Uterus (tissue), 4 donors: ENCODE measurements around the gene SLC22A25. TPM values are rescaled to one million over a fixed set of nuclear protein-coding genes. Genes with fewer than 3 reads are reported as not detected.

Source experiments
- DNase-seq, 2 donors: peaks; one replicate each; pipeline ENCODE4 v3.0.0-alpha.2; 2019 to 2020
- H3K27ac ChIP-seq, 2 donors: fragments of 200-600 bp; sonication (generic); 1 replicate in 1 of 2; 2 replicates in 1 of 2; pipeline ENCODE4 v1.5.1; 2016 to 2018
- H3K27me3 ChIP-seq, 2 donors: fragments of 200-600 bp; sonication (generic); one replicate each; pipeline ENCODE4 v1.5.1; 2018 to 2019; ENCODE audit warnings: control low read depth in 1 of 2
- H3K36me3 ChIP-seq, 2 donors: fragments of 200-600 bp; sonication (generic); one replicate each; pipeline ENCODE4 v1.5.1; 2019; ENCODE audit warnings: control low read depth in 1 of 2
- H3K4me1 ChIP-seq, 2 donors: fragments of 200-600 bp; sonication (generic); one replicate each; pipeline ENCODE4 v1.5.1; 2018 to 2019; ENCODE audit warnings: control low read depth in 1 of 2
- H3K4me3 ChIP-seq, 2 donors: fragments of 200-600 bp; sonication (generic); 1 replicate in 1 of 2; 2 replicates in 1 of 2; pipeline ENCODE4 v1.5.1; 2018 to 2019; ENCODE audit warnings: mild to moderate bottlenecking in 1 of 2
- H3K9me3 ChIP-seq, 2 donors: fragments of 200-600 bp; sonication (generic); one replicate each; pipeline ENCODE4 v1.5.1; 2019; ENCODE audit warnings: control low read depth in 1 of 2
- CTCF ChIP-seq, 4 experiments: fragments of 200-600 bp in 2 of 4; fragments of 450-650 bp in 2 of 4; sonication (generic) in 2 of 4; IDR thresholded peaks; one replicate each; pipeline ENCODE4 v1.5.1; 2016 to 2019; ENCODE audit warnings: antibody characterized with exemption in 4 of 4, mild to moderate bottlenecking in 2 of 4, moderate library complexity in 1 of 4
- POLR2A ChIP-seq, 2 donors: fragments of 450-650 bp; IDR thresholded peaks; one replicate each; pipeline ENCODE4 v1.6.1; 2016; ENCODE audit warnings: antibody characterized with exemption in 2 of 2, mild to moderate bottlenecking in 1 of 2, moderate library complexity in 1 of 2
- intact Hi-C: fragments of 100-400 bp; cut with DNase I; formaldehyde crosslinking; loops from one replicate; pipeline ENCODE4 v1.15.1; 2023; ENCODE audit warnings: low total_unique reads
- total RNA-seq, 4 donors: library from RNA; depleted of rRNA in 3 of 4; stranded (reverse); fragments of >200 nt in 3 of 4; gene quantifications; one replicate each; pipeline versions ENCODE4 v1.1.0 to v1.2.4, GENCODE V29; 2014 to 2023
- donor health status: DM: yes; HTN: yes; CAD: no.

SLC22A25 gene
- total RNA-seq, 4 donors from 2014 or later: not detected

- H3K9me3 ChIP-seq: no peaks in the 10 kb centered on the region
- H3K4me3 ChIP-seq: no peak overlapping the region
- DNase-seq: no peak
- no peaks in the 10 kb centered on the region for H3K4me1 ChIP-seq
- intact Hi-C loops: no loop called here
- TF ChIP-seq CTCF (IDR thresholded peaks at IDR 0.05) (no peak), POLR2A (IDR thresholded peaks at IDR 0.05) (no peak)
- no peak overlapping the region for H3K27ac ChIP-seq
- no peaks in the 10 kb centered on the region for H3K27me3 ChIP-seq
- H3K36me3 ChIP-seq: no peaks in the 10 kb centered on the region
Observed at GRCh38 chr11:63274776-63275175, 31.4 kb upstream of the SLC22A25 start.

GRCh38 chr11:63273685-63274084, 30.3 kb upstream of the SLC22A25 start:
- DNase-seq: no peak
- intact Hi-C loops: no loop called here
- no peaks in the 10 kb centered on the region for H3K4me1 ChIP-seq
- H3K27ac ChIP-seq: no peak overlapping the region
- no peak overlapping the region for H3K4me3 ChIP-seq
- no peaks in the 10 kb centered on the region for H3K36me3 ChIP-seq
- H3K9me3 ChIP-seq: no peaks in the 10 kb centered on the region
- no peak for TF ChIP-seq POLR2A (IDR thresholded peaks at IDR 0.05)
- TF ChIP-seq CTCF (IDR thresholded peaks at IDR 0.05): no peak
- no peaks in the 10 kb centered on the region for H3K27me3 ChIP-seq

- TF ChIP-seq POLR2A (IDR thresholded peaks at IDR 0.05) (no peak), CTCF (IDR thresholded peaks at IDR 0.05) (no peak)
- no peaks in the 10 kb centered on the region for H3K9me3 ChIP-seq
- no peaks in the 10 kb centered on the region for H3K4me1 ChIP-seq
- H3K4me3 ChIP-seq: no peak overlapping the region
- DNase-seq: no peak
- no peaks in the 10 kb centered on the region for H3K27me3 ChIP-seq
- no peak overlapping the region for H3K27ac ChIP-seq
- intact Hi-C loops: no loop called here
- H3K36me3 ChIP-seq: no peaks in the 10 kb centered on the region
Observed at GRCh38 chr11:63262547-63262946, 19.1 kb upstream of the SLC22A25 start.

GRCh38 chr11:63251312-63251711, 7.9 kb upstream of the SLC22A25 start:
- no peak overlapping the region for H3K27ac ChIP-seq
- H3K4me3 ChIP-seq: no peak overlapping the region
- no peaks in the 10 kb centered on the region for H3K27me3 ChIP-seq
- no peak for TF ChIP-seq POLR2A (IDR thresholded peaks at IDR 0.05)
- no peak for TF ChIP-seq CTCF (IDR thresholded peaks at IDR 0.05)
- H3K9me3 ChIP-seq: no peaks in the 10 kb centered on the region
- H3K36me3 ChIP-seq: no peaks in the 10 kb centered on the region
- intact Hi-C loops: no loop called here
- DNase-seq: no peak
- H3K4me1 ChIP-seq: no peaks in the 10 kb centered on the region

GRCh38 chr11:63250162-63251050, 7.0 kb upstream of the SLC22A25 start:
- intact Hi-C loops: no loop called here
- DNase-seq: no peak

More at GRCh38 chr11:63250162-63251050, 7.0 kb upstream of the SLC22A25 start:
- H3K4me3 ChIP-seq: no peak overlapping the region
- H3K27me3 ChIP-seq: no peaks in the 10 kb centered on the region
- no peak for TF ChIP-seq CTCF (IDR thresholded peaks at IDR 0.05)
- no peak for TF ChIP-seq POLR2A (IDR thresholded peaks at IDR 0.05)
- H3K4me1 ChIP-seq: no peaks in the 10 kb centered on the region
- no peaks in the 10 kb centered on the region for H3K36me3 ChIP-seq
- no peaks in the 10 kb centered on the region for H3K9me3 ChIP-seq
- no peak overlapping the region for H3K27ac ChIP-seq
